GM19240 (cell line): ENCODE measurements around the gene RAB3A.

Experiments
- DNase-seq: peaks from one replicate; pipeline ENCODE4 v3.0.0; 2011; ENCODE audit warnings: low spot score; ENCODE audit not compliant: insufficient read length

The RAB3A gene

DNA sequence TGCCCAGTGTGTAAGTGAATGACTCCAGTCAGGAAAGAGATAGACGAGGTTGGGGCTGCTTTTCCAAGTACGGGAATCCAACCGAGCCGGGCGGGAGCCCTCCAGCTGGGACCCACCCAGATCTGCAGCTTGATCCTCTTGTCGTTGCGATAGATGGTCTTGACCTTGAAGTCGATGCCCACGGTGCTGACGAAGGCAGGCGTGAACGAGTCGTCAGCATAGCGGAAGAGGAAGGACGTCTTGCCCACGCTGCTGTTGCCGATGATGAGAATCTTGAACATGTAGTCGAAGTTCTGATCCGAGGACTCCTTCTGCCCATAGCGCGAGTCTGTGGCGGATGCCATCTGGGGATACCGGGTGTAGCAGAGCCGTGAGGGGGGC lies 1.5 kb downstream of the RAB3A start:
- DNase-seq, result no peak

DNA sequence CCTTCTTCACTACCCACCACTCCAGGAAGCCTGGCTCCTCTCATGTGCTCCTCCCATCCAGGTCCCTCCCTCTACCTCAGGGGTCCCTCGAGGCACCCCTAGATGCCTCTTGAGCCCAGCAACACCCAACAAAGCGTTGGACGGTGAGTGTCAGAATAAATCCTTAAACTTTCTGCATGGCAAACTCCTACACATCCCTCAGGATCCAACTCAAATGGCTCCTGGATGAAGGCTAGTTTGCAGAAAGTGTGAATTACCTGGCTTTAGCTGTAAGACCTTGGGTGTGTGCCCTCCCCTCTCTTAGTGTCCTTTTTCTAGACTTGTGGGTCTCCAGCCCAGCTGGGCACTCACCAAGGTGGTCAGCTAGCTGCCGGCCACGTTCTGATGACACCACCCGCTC lies 5.5 kb downstream of the RAB3A start:
- DNase-seq, result no peak

DNA sequence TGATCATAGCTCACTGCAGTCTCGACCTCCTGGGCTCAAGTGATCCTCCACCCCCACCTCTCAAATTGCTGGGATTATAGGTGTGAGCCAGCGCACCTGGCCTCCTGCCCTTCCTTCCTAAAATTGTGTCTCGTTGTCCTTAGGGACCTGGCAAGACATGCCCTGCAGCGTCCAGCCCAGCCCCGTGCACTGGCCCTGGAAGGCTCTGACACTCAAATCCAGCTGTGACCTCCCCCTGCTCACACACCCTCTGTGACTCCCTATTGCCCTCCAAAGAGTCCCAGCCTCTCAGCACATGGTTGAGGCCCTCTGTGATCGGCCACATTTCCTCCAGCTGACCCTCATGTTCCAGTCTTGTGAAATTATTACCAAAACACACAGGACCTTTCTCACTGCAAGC lies 5.9 kb downstream of the RAB3A start:
- no peak for DNase-seq

DNA sequence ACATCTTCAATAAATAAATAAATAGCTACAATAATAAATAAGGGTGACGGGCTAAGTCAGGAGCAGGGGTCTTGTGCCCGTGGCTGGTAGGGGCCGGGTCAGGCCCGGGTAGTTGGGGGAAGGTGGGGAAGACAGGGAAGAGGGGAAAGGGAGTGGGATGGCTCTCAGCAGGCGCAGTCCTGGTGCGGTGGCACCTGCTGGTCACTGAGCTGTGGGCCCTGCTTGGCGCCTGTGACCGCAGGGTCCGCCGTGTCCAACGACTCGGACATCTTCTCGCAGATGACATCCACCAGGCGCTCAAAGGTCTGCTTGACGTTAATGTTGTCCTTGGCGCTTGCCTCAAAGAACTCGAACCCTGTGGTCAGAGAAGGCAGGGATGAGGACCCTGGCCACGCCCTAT lies 6.5 kb downstream of the RAB3A start:
- no peak for DNase-seq

DNA sequence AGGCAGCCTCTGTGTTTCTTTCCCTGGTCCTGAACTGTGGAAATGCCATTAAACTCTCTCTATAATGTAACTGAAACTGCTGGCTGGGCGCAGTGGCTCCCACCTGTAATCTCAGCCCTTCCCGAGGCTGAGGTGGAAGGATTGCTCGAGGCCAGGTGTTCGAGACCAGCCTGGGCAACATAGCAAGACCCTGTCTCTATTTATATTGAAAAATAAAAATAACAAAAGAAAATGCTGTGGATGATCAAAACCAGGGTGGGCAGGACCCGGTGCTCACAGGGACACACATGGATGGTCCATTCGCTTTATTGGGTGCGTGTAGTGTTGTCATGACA lies 7.4 kb downstream of the RAB3A start:
- DNase-seq, result no peak

DNA sequence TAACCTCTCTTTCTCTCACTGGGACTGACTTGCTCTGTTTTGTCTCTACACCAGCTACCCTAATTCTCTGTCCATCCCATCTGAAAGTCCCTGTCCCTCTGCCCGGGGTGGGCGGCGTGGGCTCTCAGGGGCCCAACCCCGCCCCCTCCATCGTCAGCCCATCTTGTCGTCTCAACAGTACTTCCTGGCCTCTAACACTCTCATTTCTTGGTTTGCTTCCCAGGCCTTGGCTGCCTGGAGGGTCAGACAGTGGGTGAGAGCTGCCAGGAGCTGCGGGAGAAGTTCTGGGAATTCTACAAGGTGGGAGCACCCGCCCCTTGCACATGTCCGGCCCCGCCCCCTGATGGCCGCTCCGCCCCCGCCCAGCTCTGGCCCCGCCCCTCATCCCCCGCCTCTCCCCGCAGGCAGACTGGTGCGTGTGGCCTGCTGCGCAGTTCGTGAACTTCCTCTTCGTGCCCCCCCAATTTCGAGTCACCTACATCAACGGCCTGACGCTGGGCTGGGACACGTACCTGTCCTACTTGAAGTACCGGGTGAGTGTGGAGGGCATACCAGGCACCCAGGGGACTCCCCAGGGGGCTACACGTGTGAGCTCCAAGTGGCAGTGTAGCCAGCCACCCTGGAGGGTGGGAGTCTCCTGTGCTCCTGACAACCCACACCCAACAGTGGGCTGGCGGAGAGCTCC lies 9.1 kb downstream of the RAB3A start:
- no peak for DNase-seq

DNA sequence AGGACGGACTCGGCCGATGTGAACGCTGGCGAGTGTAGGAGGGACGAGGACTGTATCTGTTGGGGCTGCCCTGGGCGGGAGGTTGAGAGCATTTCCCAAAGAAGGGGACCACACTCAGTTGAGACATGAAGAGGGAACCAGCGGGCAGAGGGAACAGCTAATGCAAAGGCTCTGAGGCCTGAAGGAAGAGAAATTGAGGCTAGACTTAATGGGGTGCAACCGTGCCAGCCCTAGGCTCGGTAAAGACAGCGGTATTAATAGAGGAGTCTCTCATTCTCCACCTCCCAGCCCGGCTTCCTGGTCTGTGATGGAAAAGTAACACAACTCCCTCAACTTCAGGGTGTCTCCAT lies 9.7 kb downstream of the RAB3A start:
- no peak for DNase-seq

DNA sequence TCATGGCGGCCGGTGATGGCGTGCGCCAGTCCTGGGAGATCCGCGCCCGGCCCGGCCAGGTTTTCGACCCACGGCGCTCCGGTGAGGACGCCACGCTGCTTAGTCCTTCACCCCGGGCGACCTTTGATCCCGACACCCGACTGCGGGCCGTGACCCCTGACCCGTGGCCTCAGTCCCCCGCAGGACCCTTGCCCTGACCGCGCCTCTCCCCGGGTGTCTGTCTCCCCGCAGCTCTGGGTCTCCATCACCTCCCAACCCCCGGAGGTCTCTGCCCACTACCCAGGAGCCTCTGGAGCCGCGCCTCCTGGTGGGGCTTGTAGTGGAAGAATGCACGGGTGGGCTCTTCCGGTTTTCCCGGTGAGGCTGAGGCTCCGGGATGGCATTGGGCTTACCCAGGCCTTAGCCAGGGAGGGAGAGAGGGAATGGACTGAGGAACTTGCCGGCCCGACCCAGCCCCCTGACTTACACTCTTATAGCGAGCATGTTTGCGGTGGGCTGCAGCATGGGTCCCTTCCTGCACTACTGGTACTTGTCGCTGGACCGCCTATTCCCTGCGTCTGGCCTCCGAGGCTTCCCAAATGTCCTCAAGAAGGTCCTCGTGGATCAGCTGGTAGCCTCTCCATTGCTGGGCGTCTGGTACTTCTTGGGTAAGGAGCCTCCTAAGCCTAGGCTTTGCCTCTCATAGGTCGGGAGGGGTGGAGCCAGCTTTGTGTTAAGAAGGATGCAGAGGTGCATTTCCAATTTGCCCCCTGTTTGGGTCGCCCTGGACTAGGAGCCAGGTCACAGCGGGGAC lies 10.3 kb downstream of the RAB3A start:
- DNase-seq, result no peak

DNA sequence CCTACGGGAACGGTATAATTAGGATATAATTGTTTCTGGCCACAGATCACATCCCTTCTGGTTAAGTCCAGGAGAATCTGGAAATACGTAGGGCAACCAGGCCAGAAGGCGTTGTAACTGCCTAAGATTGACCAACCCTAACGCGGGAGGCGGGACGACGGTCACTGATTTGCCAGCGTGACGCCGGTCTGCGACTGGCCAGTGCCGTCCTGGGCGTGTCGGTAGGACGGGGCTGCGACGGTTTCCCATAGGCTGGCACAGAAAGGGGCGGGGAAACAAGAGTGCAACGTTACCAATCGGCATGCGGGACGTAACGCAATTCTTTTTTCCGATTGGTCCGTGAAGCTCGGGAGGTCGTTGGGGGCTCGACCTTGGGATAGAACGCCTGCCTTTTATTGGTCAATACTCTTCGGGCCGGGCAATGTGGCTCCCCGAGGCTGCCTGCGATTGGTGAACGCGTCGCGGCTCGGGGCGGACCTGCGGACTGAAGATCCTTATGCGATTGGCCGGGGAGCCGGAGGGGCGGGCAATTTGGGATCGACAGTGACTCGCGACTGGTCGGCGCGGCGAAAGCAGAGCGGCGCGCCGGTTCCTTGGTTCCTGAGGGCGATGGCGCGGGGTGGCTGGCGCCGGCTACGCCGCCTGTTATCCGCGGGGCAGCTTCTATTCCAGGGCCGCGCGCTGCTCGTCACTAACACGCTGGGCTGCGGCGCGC lies 11.0 kb downstream of the RAB3A start, which contains the start of gene MPV17L2:
Gene MPV17L2, plus strand, starts transcription at position 546 of the 715 bp plus-strand sequence. Its CDS starts 64 bp downstream, at position 610.
- DNase-seq, result no peak

DNA sequence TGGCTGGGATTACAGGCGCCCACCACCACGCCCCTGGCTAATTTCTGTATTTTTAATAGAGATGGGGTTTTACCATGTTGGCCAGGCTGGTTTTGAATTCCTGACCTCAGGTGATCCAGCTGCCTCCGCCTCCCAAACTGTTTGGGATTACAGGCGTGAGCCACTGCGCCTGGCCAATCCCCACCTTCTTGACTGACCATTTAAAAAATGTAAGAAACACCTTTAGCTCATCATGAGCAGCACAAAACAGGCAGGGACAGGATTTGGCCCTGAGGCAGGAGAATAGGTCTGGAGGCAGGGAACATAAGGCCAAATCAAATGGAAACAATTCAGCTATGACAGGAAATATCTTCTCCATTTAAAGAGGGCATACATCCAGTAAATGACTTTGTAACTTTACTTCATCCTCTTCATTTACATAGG lies 12.2 kb downstream of the RAB3A start:
- DNase-seq, result no peak

DNA sequence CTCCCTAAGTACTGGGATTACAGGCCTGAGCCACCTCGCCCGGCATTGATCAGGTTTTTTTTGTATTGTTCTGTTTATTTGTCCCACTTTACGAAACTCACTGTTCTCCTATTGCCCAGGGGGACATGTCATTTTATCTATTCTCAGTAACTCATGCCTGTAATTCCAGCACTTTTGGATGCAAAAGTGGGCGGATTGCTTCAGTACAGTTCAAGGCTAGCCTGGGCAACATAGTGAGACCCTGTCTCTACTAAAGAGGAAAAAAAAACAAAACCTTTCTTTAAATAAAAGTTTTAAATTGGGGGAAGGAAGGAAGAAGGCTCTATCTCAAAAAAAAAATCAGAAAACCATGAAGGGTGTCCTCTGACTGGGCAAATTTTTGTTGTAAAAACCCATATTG lies 13.6 kb downstream of the RAB3A start:
- DNase-seq, result no peak

DNA sequence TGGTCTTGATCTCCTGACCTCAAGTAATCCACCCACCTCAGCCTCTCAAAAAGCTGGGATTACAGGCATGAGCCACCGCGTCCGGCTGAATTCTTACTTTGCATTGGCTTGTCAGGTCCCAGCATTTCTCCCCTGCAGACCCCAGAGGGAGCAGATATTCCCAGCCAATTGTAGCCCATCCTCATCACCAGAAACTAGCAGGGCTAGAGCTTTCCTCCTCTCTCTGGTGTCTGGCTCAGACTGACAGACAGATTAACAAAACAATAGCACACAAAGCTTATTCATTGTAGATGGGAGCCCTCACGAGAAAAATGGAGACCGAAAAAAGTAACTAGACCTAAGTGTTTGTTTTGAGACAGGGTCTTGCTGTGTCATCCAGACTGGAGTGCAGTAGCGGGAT lies 18.3 kb downstream of the RAB3A start:
- no peak for DNase-seq

DNA sequence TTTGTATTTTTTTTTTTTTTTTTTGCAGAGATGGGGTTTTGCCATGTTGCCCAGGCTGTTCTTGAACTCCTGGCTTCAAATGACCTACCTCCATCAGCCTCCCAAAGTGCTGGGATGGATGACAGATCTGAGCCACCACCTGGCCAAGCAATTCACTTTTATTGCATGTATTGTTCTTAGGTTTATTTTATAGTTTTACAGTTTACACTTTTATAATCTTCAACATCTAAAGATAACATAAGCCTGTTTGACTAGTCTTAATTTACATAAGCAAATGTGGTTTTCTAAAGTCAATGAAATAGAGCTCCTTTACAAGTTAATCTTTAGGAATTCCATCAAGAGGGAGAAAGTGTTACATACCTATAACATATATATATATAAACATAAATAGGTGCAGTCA lies 20.3 kb downstream of the RAB3A start:
- DNase-seq, result no peak

DNA sequence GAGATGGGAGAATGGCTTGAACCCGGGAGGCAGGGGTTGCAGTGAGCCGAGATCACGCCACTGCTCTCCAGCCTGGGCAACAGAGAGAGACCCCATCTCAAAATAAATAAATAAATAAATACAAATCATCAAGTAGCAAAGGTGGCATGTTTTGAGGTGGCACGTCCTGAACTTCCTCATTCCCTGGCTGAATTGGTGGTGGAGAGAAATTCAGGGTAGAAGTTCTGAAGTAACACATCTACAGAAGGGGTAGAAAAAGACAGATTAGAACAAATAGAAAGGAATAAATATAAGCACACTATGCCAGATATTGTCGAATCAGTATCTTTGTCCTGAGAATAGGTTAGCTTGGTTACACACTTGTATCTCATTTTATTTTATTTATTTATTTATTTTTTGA lies 23.9 kb downstream of the RAB3A start:
- no peak for DNase-seq

DNA sequence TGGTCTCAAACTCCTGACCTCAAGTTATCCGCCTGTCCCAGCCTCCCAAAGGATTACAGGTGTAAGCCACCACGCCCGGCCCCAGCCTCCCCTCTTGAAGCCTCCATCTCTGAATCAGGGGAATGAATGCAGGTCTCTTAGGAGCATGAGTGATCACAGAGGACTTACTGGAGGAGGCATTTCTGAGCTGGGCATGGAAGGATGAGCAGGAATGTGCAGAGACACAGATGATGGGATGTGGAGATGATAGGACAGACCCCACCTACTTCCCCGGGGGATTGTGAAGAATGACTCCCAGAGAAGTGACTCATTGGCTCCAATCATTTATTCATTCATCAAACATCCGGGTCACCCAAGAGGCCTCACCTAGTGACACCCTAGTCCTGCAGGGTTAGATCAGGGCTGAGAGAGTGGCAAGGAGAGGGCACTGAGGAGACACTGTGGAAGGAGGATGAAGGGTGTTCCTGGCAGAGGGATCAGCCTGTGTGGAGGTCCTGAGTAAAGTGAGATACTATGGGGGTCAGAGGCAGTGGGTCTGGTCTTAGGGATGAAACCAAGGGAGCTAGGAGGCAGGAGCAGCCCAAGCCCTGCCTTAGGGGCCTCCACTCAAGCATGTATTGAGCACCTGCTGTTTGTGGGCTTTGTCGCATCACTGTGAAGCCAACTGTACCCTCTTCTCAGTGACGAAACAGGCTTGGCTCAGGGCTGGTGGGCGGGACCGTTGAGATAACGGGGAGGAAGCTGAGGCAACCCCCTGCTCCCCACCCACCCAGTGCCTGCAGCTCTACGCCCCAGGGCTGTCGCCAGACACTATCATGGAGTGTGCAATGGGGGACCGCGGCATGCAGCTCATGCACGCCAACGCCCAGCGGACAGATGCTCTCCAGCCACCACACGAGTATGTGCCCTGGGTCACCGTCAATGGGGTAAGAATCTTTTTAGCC lies 27.2 kb downstream of the RAB3A start:
- DNase-seq, result no peak

DNA sequence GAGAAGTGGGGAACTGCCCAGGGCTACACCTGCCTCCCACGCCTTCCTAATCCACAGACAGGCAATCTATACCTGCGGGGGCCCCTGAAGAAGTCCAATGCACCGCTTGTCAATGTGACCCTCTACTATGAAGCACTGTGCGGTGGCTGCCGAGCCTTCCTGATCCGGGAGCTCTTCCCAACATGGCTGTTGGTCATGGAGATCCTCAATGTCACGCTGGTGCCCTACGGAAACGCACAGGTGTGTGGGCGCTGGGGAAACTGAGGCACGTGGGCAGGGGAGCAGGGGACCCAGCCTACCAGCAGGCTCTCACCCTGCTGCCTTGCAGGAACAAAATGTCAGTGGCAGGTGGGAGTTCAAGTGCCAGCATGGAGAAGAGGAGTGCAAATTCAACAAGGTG lies 28.9 kb downstream of the RAB3A start:
- no peak for DNase-seq

DNA sequence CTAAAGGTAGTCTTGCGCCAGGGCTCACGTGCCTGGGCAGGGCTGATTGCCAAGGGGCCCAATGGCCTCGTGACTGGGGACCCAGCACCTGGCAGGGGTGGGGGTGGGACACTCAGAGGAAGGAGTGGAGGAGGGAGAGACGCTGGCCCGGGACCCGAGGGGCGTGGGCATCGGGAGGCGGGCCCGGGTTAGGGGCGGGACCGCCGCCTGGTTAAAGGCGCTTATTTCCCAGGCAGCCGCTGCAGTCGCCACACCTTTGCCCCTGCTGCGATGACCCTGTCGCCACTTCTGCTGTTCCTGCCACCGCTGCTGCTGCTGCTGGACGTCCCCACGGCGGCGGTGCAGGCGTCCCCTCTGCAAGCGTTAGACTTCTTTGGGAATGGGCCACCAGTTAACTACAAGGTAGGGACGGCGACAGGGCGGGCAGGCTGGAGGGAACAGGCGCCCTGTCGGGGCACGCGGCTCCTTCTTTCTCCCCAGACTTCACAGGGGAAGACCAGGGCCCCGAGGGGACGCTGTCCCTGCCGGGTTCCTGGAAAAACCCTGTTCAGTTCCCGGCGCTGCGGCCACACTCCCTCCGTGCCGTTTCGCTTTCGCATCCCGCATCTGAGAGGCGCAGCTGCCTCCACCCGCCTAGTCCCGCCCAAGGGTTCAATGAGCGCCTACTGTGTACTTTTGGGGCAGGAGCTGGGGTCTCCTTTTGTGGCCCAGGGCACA lies 30.1 kb downstream of the RAB3A start, which contains the start of gene IFI30:
Gene IFI30, plus strand, starts transcription at position 242 of the 717 bp plus-strand sequence. Its CDS starts 29 bp downstream, at position 271.
- DNase-seq, result no peak

DNA sequence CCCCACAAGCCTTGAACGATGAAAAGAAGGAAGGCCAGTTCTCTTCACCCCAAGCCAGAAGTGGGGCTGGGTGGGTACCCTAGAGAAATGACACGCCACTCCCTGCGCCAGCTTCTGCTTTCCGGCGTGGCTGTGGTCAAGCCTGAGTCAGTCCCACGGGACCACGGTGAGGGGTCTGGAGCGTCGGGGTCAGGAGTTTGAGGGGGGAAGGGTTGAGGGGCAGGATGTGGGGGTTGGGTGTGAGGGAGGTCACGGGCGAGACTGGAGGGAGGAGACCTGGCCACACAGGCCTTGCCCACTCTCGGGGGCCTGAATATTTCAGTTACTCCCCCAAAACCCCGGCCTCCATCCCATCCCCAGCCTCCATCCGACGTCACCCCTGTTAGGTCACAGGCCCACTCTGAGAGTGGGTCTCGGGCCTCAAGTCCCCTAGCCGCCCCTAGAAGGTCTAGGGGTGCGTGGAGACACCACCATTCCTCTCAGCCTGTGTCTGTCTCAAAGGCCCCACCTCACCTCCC lies 30.7 kb downstream of the RAB3A start:
- no peak for DNase-seq

DNA sequence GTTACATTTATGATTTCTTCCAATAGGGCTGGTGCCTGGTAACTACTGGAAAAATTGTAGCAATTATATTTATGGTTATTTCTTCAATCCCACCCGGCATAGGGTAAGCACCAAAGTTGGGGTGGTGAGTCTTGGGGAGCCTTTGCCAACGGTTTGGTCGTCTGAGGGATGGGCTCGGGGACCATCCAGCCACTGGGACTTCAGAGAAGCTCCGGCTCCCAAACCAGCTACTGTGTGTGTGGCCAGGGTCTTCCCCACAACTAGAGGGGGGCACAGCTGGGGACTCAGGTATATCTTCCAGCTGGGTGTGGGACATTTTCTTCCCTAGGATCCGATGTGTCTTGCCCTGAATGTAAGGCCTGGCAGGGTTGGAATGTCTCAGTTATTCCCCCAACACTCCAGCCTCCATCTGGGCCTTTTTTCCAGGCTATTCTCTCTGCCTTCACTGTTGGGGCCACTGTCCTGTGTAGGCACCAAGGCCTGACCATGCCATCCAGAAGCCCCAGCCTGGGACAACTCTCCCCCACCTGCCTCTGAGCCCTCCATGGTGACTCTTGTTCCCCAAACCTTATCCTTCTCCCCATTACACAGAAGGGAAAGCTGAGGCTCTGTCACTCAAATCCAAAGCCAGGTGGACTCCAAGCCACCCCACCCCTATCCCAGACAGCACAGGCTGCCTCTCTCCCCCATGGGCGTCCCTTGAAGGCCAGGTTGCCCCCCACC lies 31.4 kb downstream of the RAB3A start:
- no peak for DNase-seq
